GM10847 (cell line): Measurements from ENCODE around the gene SARDH.

ENCODE experiments used
- POLR2A ChIP-seq: IDR thresholded peaks from 2 replicates; pipeline ENCODE4 v1.6.1; 2011; ENCODE audit not compliant: insufficient read length; ENCODE audit errors: extremely low read depth

The SARDH gene

DNA sequence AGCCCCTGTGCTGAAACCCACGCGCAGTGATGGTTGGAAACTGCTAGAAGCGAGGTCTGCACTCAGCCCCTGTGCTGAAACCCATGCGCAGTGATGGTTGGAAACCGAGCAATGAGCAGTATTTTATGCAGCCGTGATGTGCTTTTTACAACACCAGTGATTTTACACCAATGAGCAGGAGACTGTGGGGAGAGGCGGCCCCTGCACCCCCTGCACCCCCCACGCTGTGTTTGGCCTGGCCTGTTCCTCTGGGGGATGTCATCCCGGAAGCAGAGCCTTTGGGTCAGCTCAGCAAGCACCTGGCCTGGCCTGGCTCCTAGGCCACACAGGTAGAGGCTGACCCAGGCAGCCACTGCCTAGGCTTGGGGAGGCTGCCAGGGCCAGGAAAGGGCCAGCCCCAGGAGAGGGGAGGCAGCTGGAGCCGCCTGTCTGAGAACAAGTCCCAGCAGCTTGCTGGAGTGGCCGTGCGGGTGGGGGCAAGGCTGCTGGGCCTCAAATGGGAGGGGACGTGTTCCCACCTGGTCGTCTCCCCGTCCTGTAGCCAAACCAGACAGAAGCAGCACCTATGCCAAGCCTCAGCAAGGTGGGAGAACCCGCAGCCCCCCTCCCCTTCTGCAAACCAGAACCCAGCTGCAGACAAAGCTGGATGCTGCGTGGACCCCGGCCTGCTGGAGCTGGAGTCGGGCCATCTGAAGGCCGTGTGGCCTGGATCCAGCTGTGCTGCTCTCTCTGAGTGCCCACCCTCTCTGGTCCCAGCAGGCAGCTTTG is 55.1 kb downstream of the SARDH start:
- TF ChIP-seq POLR2A: no peak

DNA sequence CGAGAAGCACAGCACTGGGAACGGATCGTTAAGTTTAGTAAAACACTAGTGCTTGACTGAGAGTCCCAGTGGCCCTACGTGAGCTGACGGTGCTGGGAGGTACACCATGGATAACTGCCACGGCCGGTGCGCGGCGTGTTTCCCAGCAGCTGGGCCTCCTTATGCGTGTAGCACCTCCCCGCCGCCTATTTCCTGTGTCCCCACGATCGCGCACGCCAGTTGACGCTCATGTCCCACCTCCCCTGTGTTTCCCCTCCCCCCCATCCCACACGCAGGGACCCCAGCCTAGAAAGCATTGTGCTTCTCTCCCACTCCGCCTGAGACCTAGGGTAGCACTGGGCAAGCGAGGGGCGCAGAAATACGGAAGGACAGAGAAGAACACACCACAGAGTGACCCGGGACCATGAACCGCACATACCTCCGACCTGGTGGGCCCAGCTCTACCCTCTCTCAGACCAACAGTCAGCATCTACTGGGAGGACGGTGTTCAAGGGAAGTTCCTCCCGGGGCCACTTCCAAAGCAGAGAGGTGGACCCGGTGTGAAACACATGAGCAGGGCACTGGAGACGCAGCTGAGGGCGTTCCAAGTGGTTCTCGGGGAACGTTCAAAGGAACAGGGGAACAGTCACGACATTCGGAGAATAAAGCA is 56.4 kb downstream of the SARDH start:
- no peak for TF ChIP-seq POLR2A

DNA sequence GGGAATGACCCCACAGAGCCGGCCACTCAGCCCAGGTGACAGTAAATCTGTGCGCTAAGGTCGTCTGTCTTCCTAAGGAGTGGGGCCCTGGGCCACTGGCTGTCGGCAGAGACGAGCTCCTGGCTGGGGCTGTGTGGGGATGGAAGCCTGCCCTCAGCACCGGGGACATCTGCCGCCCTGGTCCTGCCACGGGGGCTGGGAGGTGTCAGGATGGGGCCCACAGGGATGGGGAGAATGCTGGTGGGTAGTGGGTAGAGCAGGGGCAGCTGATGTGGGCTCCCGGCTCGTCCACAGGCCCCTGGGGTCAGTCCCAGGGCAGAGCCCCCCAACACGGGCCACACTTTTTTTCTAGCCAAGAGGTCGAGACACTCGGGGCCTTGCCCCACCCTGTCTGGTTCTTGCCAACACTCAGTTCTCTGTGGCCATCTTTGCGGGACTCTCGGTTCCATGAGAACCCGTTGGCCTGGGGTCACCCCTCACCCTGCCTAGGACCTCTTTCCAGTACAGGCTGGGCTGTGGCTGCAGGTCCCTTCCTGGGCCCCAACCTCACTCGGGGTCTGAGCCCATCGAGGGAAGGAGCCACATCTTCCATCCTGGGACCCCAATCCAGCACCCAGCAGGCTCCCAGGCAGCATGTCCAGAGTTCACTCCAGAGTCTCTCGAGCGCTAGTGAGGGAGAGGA is 57.0 kb downstream of the SARDH start:
- TF ChIP-seq POLR2A: no peak

GRCh38 chr9:133680250-133680975 is 57.7 kb downstream of the SARDH start:
- no peak for TF ChIP-seq POLR2A

DNA sequence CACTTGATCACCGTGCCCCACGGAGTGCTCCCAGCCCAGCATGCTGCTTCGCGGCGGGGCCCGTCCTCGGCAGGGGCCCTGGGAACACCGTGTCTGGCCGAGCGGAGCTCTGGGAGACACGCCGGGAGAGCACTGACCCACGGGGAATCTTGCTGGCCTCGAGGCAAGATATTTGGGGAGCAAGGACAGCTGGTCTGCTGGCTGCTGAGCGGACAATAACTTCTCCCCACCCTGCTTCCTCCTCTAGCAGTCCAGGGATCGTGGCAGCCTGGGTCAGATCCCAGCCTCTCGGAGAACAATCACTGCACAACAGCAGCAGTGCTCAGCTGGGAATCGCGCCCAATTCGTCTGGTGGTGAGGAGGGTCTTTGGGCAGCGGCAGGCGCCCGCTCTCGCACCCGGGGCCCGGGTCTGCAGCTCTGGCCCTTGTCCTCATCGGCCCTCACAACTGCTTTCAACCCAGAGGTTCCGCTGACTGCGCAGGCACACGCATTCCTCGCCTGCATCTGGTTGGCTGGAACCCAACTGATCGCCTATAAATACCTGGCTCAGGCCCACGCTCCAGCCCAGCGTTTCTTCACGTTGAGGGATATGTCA is 58.6 kb downstream of the SARDH start:
- no peak for TF ChIP-seq POLR2A

GRCh38 chr9:133679056-133679455 is 59.1 kb downstream of the SARDH start:
- TF ChIP-seq POLR2A: no peak

DNA sequence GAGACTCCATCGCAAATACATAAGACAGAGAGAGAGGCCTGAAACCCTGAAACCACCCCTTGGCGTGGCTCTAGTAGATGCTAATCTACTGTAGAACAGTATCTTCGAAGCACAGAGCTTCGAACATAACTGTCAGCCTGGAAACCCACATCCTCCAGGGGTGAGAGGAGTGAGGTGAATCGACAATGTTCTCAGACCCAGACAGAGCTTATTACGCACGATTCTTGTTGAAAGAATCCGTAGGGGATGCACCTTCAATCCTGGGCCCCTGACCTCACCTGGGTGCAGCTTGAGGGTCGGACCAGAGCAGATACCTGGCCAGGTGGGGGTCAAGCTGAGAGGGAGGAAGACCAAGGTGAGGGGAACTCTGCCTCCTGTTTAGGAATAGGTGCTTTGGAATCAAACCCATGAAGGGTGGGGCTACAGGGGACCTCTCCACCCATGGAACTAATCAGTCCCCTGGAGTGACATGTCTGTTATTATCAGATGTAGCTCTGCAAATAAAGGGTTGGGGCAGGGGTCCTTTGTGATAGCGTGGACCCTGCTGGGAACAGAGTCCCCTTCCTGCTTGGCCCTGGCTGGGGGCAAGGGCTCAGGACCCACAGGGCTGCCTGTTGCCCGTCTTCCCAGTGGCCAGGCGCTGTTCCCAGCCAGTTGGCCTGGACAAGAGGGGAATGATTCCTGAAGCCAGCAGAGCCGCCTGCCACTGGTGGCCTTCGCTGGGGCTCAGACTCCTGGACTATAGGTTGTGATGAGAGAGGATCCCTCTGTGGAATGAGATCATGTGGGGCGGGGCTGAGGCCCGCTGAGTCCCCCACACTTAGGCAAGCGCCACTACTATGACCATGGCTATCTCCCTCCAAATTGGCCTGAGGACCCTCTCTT is 60.8 kb downstream of the SARDH start:
- TF ChIP-seq POLR2A: no peak

- TF ChIP-seq POLR2A: no peak
Measured at GRCh38 chr9:133676450-133676849, 61.7 kb downstream of the SARDH start.

GRCh38 chr9:133674091-133674490 is 64.1 kb downstream of the SARDH start:
- TF ChIP-seq POLR2A: no peak

- TF ChIP-seq POLR2A: no peak
Measured at GRCh38 chr9:133673258-133673655, 64.9 kb downstream of the SARDH start.

DNA sequence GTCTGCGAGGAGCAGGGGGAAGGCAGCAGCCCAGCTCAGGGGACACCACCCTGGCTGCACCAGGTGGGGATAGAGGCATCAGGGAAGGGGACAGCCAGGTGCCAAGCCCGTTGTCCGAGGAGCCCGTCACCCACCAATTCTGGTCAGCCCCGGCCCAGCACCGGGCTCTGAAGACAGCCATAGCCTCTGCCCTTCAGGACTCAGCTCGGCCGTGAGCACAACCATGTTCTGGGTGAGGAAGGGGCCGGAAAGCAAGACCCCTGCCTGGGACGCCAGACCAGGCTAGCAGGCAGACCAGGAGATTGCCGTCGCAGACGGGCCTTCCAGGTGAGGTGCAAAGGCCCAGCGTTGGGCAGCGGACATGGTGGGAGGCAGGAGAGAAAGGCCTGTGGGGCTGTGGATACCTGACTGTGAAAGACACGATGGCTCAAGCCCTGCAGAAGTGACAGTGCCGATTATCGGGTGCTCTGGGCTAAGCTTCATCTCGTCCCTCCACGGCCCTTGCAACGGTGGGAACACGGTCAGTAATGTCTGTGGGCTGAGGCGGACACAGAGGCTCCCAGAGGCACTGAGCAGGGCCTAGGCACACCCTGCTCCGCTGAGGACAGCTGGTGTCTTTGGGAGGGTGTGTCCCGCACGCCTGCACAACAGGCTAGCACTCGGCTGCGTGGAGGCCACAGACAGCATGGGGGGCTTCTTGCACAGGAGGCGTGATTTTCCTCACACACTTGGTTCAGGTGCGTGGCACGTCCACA is 65.5 kb downstream of the SARDH start:
- TF ChIP-seq POLR2A: no peak

GRCh38 chr9:133671371-133671770 is 66.8 kb downstream of the SARDH start:
- TF ChIP-seq POLR2A: no peak

GRCh38 chr9:133670466-133670865 is 67.7 kb downstream of the SARDH start:
- TF ChIP-seq POLR2A: no peak
